Lower leg skin (tissue), 3 donors: Measurements from ENCODE around the gene ERI3.

Experiments
- CTCF ChIP-seq, 3 donors: fragments of 450-650 bp; IDR thresholded peaks; one replicate each; pipeline ENCODE4 v1.5.1; 2016; ENCODE audit warnings: antibody characterized with exemption in 3 of 3, mild to moderate bottlenecking in 3 of 3, moderate library complexity in 2 of 3
- POLR2A ChIP-seq, 2 donors: fragments of 450-650 bp; IDR thresholded peaks; one replicate each; pipeline ENCODE4 v1.6.1; 2016 to 2017; ENCODE audit warnings: antibody characterized with exemption in 2 of 2, mild to moderate bottlenecking in 1 of 2, moderate library complexity in 1 of 2

- TF ChIP-seq CTCF (IDR thresholded peaks at IDR 0.05) (no peak), POLR2A (IDR thresholded peaks at IDR 0.05) (no peak)
These were observed 180.4 kb downstream of the ERI3 start for GRCh38 chr1:44174630-44175029.
